GM12874 (cell line): ENCODE results near the gene TNS4.

ENCODE experiments used
- CTCF ChIP-seq: IDR thresholded peaks from 2 replicates; pipeline ENCODE4 v1.5.1; 2011; ENCODE audit warnings: low read depth, mild to moderate bottlenecking, control low read depth, low read length, moderate library complexity; ENCODE audit not compliant: insufficient read depth

The TNS4 gene

DNA sequence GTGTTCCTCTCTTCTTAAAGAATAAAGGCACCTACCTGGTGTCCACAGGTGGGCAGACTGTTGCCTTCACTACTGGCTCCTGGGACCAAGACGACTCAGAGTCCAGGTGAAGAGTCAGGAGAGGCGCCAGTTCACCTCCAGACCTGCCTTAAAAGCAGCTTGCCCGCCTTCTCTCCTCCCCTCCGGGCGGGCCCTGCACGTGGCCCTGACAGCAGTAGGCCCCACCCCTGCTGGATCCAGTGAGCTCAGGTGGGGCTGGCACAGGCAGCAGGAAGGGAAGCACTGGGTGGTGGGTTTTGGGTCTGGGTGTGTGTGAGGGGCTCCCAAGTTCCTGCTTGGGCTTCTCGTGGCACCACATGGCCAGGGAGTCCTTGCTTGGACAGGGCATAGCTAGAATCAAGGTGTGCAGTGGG is at the start of gene TNS4:
Gene TNS4, minus strand, starts transcription at position 125 of the 413 bp plus-strand sequence. CDS start 5,198 bp downstream, outside the sequence.
- TF ChIP-seq CTCF = no peak

- TF ChIP-seq CTCF = no peak
Observed at GRCh38 chr17:40550608-40551007, 49.2 kb upstream of the TNS4 start.

GRCh38 chr17:40548982-40549685 is 47.7 kb upstream of the TNS4 start:
- no peak for TF ChIP-seq CTCF

GRCh38 chr17:40548491-40548981 is 47.1 kb upstream of the TNS4 start:
- no peak for TF ChIP-seq CTCF

DNA sequence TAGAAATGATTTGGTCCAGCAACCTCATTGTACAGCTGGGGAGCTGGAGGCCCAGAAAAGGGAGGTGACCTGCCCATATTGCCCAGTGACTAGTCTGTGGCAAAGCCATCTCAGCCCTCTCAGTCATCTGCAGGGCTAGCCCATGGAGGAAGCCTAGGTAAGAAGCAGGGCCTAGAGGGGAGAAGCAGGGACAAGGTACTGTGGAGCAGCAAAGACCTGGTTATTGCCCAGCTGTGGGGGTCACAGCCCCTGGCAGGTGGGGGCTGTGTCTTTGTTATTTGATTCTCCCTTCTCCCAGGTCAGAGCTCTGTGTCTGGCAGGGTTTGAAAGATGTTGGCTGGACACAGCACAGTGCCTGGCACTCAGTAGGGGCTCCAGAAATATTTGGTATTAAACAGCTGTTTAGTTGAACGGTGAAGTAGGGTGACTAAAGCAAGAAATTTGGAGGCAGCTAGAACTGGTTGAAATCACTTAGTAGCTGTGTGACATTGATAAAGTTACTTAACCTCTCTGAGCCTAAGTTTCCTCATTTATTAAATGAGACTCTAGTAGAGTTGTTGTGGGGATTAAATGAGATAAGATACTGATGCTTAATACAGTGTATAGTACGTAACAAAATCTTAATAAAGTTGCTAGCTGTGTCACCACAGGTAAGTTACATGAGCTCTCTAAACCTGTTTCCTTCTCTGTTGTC is 46.5 kb upstream of the TNS4 start:
- no peak for TF ChIP-seq CTCF

- no peak for TF ChIP-seq CTCF
Observed at GRCh38 chr17:40547079-40547784, 45.8 kb upstream of the TNS4 start.

DNA sequence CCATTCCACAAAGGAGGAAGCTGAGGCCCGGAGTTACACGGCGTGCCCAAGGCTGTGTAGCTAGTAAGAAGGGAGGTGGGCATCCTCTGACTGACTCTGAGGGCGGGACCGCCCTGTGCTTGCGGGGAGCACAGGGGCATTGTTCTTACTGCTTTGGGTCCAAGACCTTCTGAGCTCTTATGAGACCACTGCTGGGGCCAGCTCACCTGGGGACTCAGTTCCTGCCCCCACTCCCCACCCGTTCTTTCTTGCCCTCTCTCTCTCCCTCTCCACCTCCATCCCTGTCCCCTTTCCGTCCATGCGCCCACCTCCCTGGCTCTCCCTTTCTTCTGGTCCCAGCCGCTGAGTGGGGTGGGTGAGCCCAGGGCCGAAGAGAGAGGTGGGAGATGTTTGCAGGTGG is 44.2 kb upstream of the TNS4 start:
- no peak for TF ChIP-seq CTCF
